Muscle layer of colon (tissue), 2 donors: Measurements from ENCODE around the gene ABLIM2.

ENCODE experiments used
- H3K27ac ChIP-seq: one replicate; pipeline ENCODE4 v1.7.0; 2013; ENCODE audit warnings: low read depth, mild to moderate bottlenecking, low read length, moderate library complexity
- H3K27me3 ChIP-seq, 2 donors: one replicate each; pipeline ENCODE4 v1.7.0; 2013; ENCODE audit warnings: low read length in 2 of 2, mild to moderate bottlenecking in 2 of 2; ENCODE audit not compliant: insufficient read depth in 2 of 2, control insufficient read depth in 1 of 2
- H3K36me3 ChIP-seq: one replicate; pipeline ENCODE4 v1.7.0; 2013; ENCODE audit warnings: mild to moderate bottlenecking, low read length; ENCODE audit not compliant: insufficient read depth
- H3K4me1 ChIP-seq: one replicate; pipeline ENCODE4 v1.7.0; 2013; ENCODE audit warnings: mild to moderate bottlenecking, low read length; ENCODE audit not compliant: insufficient read depth
- H3K4me3 ChIP-seq, 2 donors: one replicate each; pipeline ENCODE4 v1.7.0; 2013; ENCODE audit warnings: low read length in 2 of 2, low read depth in 1 of 2, mild to moderate bottlenecking in 1 of 2, moderate library complexity in 1 of 2
- H3K9ac ChIP-seq: one replicate; pipeline ENCODE4 v1.7.0; 2013; ENCODE audit warnings: low read length
- H3K9me3 ChIP-seq: one replicate; pipeline ENCODE4 v1.7.0; 2013; ENCODE audit warnings: mild to moderate bottlenecking, low read length
- donor health status: abdominal sarcoma.
- donor health status: Adenocarcinoma of cecum.

ABLIM2 gene

DNA sequence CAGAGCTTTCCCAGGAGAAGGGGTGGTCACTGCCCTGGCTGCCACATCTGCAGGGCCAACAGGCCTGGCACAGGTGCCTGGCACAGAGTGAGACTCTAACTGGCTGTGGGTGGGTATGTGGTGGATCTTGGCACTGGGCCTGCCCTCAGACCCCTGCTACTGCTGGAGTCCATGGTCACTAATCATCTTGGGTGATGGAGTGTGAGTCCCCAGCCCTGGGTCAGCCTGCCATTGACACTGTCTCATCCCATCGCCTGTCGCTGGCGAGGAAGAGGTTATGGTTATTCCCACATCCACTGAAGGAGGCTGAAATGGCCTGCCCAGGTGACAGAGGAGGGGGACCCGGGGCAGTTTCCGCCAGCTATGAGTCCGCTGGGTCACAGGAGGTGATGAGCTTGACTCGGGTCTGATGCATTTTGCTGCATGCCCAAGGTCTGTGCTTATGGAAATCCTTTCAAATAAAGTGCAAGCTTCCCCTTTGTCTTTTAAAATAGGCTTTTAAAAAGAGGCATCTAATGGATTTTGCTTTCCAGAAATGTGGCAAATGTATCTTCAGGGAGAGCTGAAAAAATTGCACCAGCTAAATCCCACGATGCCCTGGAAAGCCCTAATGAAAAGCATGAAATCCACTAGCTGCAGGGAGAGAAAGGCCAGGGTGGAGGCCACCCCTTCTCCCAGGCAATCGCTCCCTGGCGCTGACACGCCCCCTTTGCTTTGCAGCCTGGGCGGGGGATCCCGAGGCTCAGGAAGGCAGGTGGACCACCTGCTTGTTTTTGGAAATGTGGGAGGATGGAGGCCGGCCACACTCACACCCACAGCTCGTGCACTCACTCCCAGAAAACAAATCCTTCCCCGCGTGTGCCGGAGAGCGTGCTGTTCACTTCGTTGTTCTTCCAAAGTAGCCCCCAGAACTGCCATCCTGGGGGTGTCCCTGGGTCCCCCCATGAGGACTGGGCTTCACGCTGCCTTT lies 54.9 kb downstream of the ABLIM2 start:
- H3K4me1 ChIP-seq = no peaks in the 10 kb centered on the region
- H3K27ac ChIP-seq = no peak overlapping the region
- no peak overlapping the region for H3K4me3 ChIP-seq
- H3K36me3 ChIP-seq = no peaks in the 10 kb centered on the region
- H3K9me3 ChIP-seq = no peaks in the 10 kb centered on the region
- no peak overlapping the region for H3K9ac ChIP-seq
- no peaks in the 10 kb centered on the region for H3K27me3 ChIP-seq

DNA sequence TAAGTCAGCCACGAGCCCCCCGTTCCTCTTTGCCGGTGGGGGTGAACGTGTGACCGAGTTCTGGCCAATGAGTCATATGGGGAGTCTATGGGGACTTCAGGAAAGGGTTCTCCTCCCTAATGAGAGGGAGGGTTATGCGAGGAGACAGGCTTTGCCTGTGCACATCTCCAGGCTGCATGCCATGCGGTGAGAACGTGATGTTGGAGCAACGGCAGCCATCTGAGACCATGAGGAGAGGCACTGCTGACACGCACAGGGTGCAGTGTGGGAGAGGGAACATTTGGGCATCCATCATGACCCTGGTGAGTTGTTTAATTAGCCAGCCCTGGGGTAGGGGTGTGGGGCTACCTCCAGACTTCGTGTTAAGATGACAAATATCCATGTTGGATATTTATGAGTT lies 55.8 kb downstream of the ABLIM2 start:
- Histone ChIP-seq H3K36me3 (no peaks in the 10 kb centered on the region), H3K9ac (no peak overlapping the region), H3K27ac (no peak overlapping the region), H3K9me3 (no peaks in the 10 kb centered on the region), H3K27me3 (no peaks in the 10 kb centered on the region), H3K4me1 (no peaks in the 10 kb centered on the region), H3K4me3 (no peak overlapping the region)

DNA sequence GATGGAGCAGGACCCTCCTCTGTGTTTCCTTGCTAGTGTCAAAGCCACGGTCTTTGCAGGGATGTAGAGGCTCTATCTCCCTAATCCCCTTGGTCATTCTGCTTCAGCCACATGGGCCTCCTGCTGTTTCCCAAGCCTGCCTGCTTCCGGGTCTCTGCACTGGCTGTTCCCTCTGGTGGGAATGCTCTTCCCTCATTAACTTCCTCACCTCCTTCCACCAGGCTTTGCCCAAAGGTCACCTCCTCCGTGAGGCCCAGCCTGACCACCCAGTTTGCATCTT lies 56.6 kb downstream of the ABLIM2 start:
- Histone ChIP-seq H3K9me3 (no peaks in the 10 kb centered on the region), H3K9ac (no peak overlapping the region), H3K4me1 (no peaks in the 10 kb centered on the region), H3K36me3 (no peaks in the 10 kb centered on the region), H3K27me3 (no peaks in the 10 kb centered on the region), H3K27ac (no peak overlapping the region), H3K4me3 (no peak overlapping the region)

DNA sequence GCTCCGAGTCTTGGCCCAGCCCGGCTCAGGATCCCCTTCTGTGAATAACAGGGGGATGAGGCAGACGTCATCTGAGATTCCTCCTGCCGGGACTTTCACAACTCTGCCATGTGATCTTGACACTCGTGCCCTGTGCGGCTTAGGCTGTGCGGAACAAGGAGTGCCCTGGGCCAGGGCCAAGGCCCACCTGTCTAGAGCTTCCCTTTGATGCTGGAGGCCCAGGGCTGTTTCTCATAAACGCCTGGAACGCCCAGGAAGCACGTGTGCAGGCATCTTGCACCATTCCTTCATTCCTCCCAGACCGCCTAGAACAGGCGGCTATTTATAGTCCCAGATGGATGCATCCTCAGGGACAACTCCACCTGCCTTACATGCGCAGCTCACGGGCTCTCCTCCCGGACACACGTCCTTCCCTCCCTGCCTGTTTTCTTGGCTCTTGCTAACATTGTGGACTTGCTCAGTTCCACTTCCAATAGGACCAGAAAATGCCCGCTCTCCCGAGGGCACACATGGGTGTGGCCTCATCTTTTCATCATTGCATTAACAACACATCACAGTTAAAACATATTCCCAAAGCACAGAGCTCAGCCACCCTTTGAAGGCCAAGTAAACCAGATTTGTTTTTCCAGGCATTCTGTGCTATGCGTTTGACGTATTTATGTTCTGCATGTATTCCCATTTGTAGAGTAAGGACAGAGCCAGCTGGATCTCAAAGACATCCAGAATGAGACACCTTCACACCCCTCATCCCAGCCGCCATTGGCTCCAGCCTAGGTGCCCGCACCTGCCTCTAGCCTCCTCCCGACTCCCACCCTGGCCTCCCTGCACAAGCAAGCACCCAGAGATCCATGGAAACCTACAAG lies 57.2 kb downstream of the ABLIM2 start:
- H3K4me1 ChIP-seq = no peaks in the 10 kb centered on the region
- H3K9ac ChIP-seq = no peak overlapping the region
- H3K9me3 ChIP-seq = no peaks in the 10 kb centered on the region
- no peaks in the 10 kb centered on the region for H3K27me3 ChIP-seq
- H3K36me3 ChIP-seq = no peaks in the 10 kb centered on the region
- no peak overlapping the region for H3K27ac ChIP-seq
- no peak overlapping the region for H3K4me3 ChIP-seq

DNA sequence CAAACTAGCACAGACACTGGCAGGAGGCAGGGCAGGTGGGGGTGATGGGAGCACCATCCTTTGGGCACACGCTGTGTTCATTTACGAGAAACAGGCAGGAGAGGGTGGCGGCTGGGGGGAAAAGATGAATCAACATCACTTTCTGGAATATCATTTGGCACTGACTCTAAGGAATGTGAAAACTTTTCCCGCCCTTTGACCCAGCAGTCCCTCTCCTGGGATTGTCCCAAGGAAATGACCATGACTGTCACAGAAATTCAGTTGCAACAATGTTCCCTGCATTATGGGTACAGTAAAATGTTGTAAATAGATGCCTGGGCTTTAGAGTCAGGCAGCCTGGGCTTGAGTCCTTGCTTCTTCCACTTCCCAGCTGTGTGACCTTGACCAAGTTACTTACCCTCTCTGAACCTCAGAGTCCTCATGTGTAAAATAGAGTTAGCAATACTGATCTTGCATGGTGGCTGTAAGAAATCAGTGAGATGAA lies 58.6 kb downstream of the ABLIM2 start:
- H3K9ac ChIP-seq = no peak overlapping the region
- no peaks in the 10 kb centered on the region for H3K4me1 ChIP-seq
- no peaks in the 10 kb centered on the region for H3K36me3 ChIP-seq
- H3K27me3 ChIP-seq = no peaks in the 10 kb centered on the region
- H3K27ac ChIP-seq = no peak overlapping the region
- H3K9me3 ChIP-seq = no peaks in the 10 kb centered on the region
- H3K4me3 ChIP-seq = no peak overlapping the region

DNA sequence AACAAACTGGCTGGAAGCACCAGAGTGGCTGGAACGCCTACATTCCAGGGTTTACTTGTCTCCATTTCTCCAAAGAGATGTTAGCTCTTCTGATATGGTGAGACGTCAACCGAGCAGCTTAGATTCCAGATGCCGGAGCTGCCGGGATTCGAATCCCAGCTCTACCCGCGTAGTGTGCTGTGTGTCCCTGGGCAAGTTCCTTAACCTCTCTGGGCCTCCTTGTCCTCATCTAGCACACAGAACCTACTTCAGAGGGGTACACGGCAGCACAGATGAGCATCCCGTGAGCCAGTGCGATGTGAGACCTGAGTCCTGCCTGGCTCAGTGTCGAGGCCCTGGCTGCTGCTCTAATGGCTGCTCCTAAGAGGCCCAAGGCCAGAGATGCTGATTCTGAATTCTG lies 60.1 kb downstream of the ABLIM2 start:
- no peaks in the 10 kb centered on the region for H3K27me3 ChIP-seq
- H3K4me1 ChIP-seq = no peaks in the 10 kb centered on the region
- H3K36me3 ChIP-seq = no peaks in the 10 kb centered on the region
- H3K9ac ChIP-seq = no peak overlapping the region
- H3K9me3 ChIP-seq = no peaks in the 10 kb centered on the region
- no peak overlapping the region for H3K27ac ChIP-seq
- no peak overlapping the region for H3K4me3 ChIP-seq

DNA sequence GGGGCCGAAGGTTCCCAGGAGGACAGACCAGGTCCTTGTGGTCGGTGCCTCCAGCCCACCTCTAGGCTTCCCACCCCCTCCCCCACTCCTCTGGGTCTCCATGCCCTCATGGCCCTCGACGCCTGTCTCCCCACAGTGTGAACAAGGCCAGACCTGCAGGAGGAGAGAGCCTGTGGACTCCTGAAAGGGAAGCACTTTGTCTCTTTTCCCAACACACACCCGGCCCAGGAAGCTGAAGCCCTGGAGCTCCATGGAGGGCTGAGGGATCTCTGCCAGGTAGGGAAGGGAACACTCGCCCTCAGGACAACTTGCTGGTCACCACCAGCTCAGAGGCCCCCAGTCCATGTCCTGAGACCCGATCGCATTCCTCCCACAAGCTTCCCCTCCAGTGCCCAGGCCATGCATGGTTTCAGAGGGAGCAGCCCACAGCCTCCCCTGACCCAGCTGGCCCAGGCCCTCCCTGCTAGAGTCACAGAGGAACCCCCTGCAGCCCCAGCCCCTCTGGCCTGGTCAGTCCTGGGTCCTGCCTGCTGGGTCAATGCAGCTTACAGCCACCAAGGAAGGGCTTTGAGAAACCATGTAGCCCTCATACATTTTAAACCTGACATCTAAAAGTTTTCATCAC lies 60.8 kb downstream of the ABLIM2 start:
- H3K4me3 ChIP-seq = no peak overlapping the region
- no peak overlapping the region for H3K27ac ChIP-seq
- no peaks in the 10 kb centered on the region for H3K36me3 ChIP-seq
- no peaks in the 10 kb centered on the region for H3K4me1 ChIP-seq
- no peaks in the 10 kb centered on the region for H3K9me3 ChIP-seq
- H3K9ac ChIP-seq = no peak overlapping the region
- no peaks in the 10 kb centered on the region for H3K27me3 ChIP-seq

DNA sequence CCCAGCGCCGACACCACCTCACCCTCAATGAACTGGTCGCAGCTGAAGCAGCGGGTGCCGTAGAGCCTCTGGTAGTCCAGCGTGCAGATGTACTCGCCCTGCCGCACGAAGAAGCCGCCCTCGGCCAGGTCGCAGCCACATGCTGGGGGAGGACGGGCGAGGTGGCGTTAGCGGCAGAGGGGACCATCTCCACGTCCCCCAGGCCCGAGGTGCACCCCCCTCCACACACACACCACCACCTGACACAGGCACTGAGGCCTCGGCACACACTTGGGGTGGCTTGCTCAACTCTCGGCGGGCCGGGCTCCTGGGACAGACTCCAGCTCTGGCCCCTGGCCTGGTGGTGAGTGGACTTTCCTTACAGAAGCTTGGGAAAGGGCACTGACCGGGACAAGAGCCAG lies 61.5 kb downstream of the ABLIM2 start:
- Histone ChIP-seq H3K27me3 (no peaks in the 10 kb centered on the region), H3K4me1 (no peaks in the 10 kb centered on the region), H3K27ac (no peak overlapping the region), H3K36me3 (no peaks in the 10 kb centered on the region), H3K9ac (no peak overlapping the region), H3K4me3 (no peak overlapping the region), H3K9me3 (no peaks in the 10 kb centered on the region)

DNA sequence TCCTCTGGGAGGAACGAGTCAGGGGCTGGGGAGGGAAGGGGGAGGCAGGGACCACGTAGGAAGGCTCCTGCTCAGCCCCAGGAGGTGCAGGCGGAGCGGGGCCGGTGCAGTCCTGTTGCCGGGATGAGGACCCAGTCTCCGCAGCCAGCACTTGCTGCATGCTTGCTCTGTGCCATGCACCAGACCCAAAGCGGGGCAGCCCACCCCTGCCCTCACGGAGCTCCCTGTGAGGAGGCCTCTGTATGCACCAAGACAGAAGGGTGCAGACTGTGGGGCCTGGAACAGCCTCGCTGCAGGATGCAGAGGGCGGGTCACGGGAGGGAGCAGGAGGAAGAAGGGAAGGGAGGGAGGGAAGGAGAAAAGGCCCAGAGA lies 61.9 kb downstream of the ABLIM2 start:
- Histone ChIP-seq H3K27me3 (no peaks in the 10 kb centered on the region), H3K27ac (no peak overlapping the region), H3K9me3 (no peaks in the 10 kb centered on the region), H3K36me3 (no peaks in the 10 kb centered on the region), H3K4me1 (no peaks in the 10 kb centered on the region), H3K9ac (no peak overlapping the region), H3K4me3 (no peak overlapping the region)

DNA sequence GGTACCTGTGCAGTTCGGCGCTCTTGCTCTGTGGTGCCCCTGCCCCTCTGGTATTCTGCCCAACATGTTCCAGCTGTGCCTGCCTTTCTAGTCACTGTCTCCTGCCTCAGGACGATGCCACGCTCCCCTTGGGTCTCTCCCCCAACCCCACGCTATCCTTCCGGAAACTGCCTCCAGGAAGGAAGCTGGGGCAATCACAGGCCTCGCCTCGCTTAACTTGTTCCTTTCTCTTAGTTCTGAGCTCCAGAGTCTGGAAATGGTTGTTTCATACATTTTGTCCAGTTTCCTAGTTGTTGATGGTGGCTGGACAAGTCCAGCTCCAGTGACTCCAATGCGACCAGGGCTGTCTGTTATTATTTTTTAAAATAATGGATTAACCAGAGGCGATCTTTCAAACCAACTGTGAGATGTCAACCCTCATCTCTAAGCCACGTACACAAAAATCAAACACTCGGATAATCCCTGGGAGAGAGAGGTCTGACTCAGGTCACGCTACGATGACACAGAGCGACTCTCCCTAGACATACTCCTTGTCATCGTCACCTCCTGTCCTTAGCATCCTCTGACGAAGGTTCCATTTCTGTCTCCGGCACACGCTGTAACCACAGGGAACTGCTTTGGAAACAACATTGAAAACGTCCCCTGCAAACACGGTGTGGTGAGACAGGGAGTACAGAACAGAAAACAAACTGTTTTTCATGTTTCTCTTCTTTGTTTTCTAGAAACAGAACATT lies 62.5 kb downstream of the ABLIM2 start:
- Histone ChIP-seq H3K36me3 (no peaks in the 10 kb centered on the region), H3K4me1 (no peaks in the 10 kb centered on the region), H3K9ac (no peak overlapping the region), H3K27me3 (no peaks in the 10 kb centered on the region), H3K27ac (no peak overlapping the region), H3K9me3 (no peaks in the 10 kb centered on the region), H3K4me3 (no peak overlapping the region)
